ES-I3 (cell line): Measurements from ENCODE around the gene NELFA.

Experiments used
- H3K36me3 ChIP-seq: 2 replicates; pipeline ENCODE4 v1.6.1; 2013; ENCODE audit warnings: mild to moderate bottlenecking, low read length, control low read depth, moderate library complexity; ENCODE audit not compliant: insufficient read depth
- H3K4me1 ChIP-seq: 2 replicates; pipeline ENCODE4 v1.6.1; 2013; ENCODE audit warnings: mild to moderate bottlenecking, control low read depth, low read length; ENCODE audit not compliant: insufficient read depth
- H3K9ac ChIP-seq: 2 replicates; pipeline ENCODE4 v1.6.1; 2013; ENCODE audit warnings: low read depth, mild to moderate bottlenecking, low read length, moderate library complexity
- H3K9me3 ChIP-seq: 2 replicates; pipeline ENCODE4 v1.6.1; 2013; ENCODE audit warnings: mild to moderate bottlenecking, low read length, moderate library complexity; ENCODE audit not compliant: control insufficient read depth, insufficient read depth

NELFA gene

GRCh38 chr4:1985780-1986577 lies 22.8 kb downstream of the NELFA start:
- Histone ChIP-seq H3K9me3 (no peaks in the 10 kb centered on the region), H3K9ac (no peak overlapping the region), H3K36me3 (peaks cover 10% of the 10 kb centered on the region), H3K4me1 (no peaks in the 10 kb centered on the region; the same call in 1 of the 2 replicates)

- Histone ChIP-seq H3K9ac (no peak overlapping the region), H3K36me3 (peaks cover 9% of the 10 kb centered on the region), H3K9me3 (no peaks in the 10 kb centered on the region), H3K4me1 (no peaks in the 10 kb centered on the region; the same call in 1 of the 2 replicates)
Measured at GRCh38 chr4:1985294-1985693, 23.5 kb downstream of the NELFA start.

GRCh38 chr4:1984406-1985191 lies 24.2 kb downstream of the NELFA start:
- Histone ChIP-seq H3K9ac (no peak overlapping the region), H3K4me1 (no peaks in the 10 kb centered on the region; the same call in 1 of the 2 replicates)

GRCh38 chr4:1983846-1984405 lies 24.8 kb downstream of the NELFA start:
- Histone ChIP-seq H3K9me3 (no peaks in the 10 kb centered on the region), H3K4me1 (no peaks in the 10 kb centered on the region; the same call in 1 of the 2 replicates), H3K36me3 (peaks cover 13% of the 10 kb centered on the region), H3K9ac (no peak overlapping the region)

More at GRCh38 chr4:1984406-1985191, 24.2 kb downstream of the NELFA start:
- Histone ChIP-seq H3K36me3 (peaks cover 9% of the 10 kb centered on the region), H3K9me3 (no peaks in the 10 kb centered on the region)

GRCh38 chr4:1983053-1983845 lies 25.5 kb downstream of the NELFA start:
- Histone ChIP-seq H3K36me3 (peaks cover 13% of the 10 kb centered on the region), H3K9me3 (no peaks in the 10 kb centered on the region), H3K9ac (no peak overlapping the region), H3K4me1 (no peaks in the 10 kb centered on the region; the same call in 1 of the 2 replicates)

- H3K9me3 ChIP-seq, result no peaks in the 10 kb centered on the region
- H3K9ac ChIP-seq, result no peak overlapping the region
- peaks cover 13% of the 10 kb centered on the region for H3K36me3 ChIP-seq
- no peaks in the 10 kb centered on the region; the same call in 1 of the 2 replicates for H3K4me1 ChIP-seq
Measured at GRCh38 chr4:1982124-1983052, 26.4 kb downstream of the NELFA start.

GRCh38 chr4:1981251-1982058 lies 27.3 kb downstream of the NELFA start:
- Histone ChIP-seq H3K9me3 (no peaks in the 10 kb centered on the region), H3K36me3 (peaks cover 13% of the 10 kb centered on the region), H3K4me1 (no peaks in the 10 kb centered on the region; the same call in 1 of the 2 replicates), H3K9ac (no peak overlapping the region)

GRCh38 chr4:1980561-1981041 lies 28.2 kb downstream of the NELFA start:
- peaks cover 13% of the 10 kb centered on the region for H3K36me3 ChIP-seq
- no peaks in the 10 kb centered on the region for H3K9me3 ChIP-seq
- H3K4me1 ChIP-seq, result no peaks in the 10 kb centered on the region; the same call in 1 of the 2 replicates
- no peak overlapping the region for H3K9ac ChIP-seq

GRCh38 chr4:1979477-1980196 lies 29.1 kb downstream of the NELFA start:
- Histone ChIP-seq H3K9ac (no peak overlapping the region), H3K4me1 (no peaks in the 10 kb centered on the region; the same call in 1 of the 2 replicates), H3K36me3 (peaks cover 19% of the 10 kb centered on the region), H3K9me3 (no peaks in the 10 kb centered on the region)

- no peaks in the 10 kb centered on the region for H3K9me3 ChIP-seq
- H3K36me3 ChIP-seq, result peaks cover 15% of the 10 kb centered on the region
- H3K9ac ChIP-seq, result no peak overlapping the region
- H3K4me1 ChIP-seq, result no peaks in the 10 kb centered on the region; the same call in 1 of the 2 replicates
Measured at GRCh38 chr4:1978741-1979476, 29.9 kb downstream of the NELFA start.

GRCh38 chr4:1978226-1978625 lies 30.5 kb downstream of the NELFA start:
- H3K9ac ChIP-seq, result no peak overlapping the region
- no peaks in the 10 kb centered on the region; the same call in 1 of the 2 replicates for H3K4me1 ChIP-seq
- H3K36me3 ChIP-seq, result peaks cover 15% of the 10 kb centered on the region
- H3K9me3 ChIP-seq, result no peaks in the 10 kb centered on the region
